Occipital lobe (tissue), 2 donors: ENCODE results near the gene UQCC2. TPM values are rescaled to one million over a fixed set of nuclear protein-coding genes. Genes with fewer than 3 reads are reported as not detected.

Source experiments
- DNase-seq: peaks from one replicate; lab custom pipeline; 2025; lab: John Stamatoyannopoulos, UW
- total RNA-seq: library from RNA; depleted of rRNA; stranded (reverse); fragments of >200 nt; gene quantifications from one replicate; pipeline ENCODE4 v1.2.3, GENCODE V29; 2014

UQCC2 gene
- total RNA-seq, 1 donor from 2014 or later = 15.8 TPM

- peak; percentile 59 for DNase-seq
Measured at GRCh38 chr6:33744001-33744848, 32.7 kb upstream of the UQCC2 start.

GRCh38 chr6:33742837-33743236 lies 31.3 kb upstream of the UQCC2 start:
- DNase-seq = no peak

GRCh38 chr6:33742092-33742491 lies 30.6 kb upstream of the UQCC2 start:
- no peak for DNase-seq

GRCh38 chr6:33740794-33741193 lies 29.3 kb upstream of the UQCC2 start:
- no peak for DNase-seq

- DNase-seq = no peak
Measured at GRCh38 chr6:33740204-33740608, 28.7 kb upstream of the UQCC2 start.

- DNase-seq = no peak
Measured at GRCh38 chr6:33739571-33739970, 28.1 kb upstream of the UQCC2 start.

GRCh38 chr6:33738879-33739278 lies 27.4 kb upstream of the UQCC2 start:
- DNase-seq = no peak

GRCh38 chr6:33738153-33738552 lies 26.7 kb upstream of the UQCC2 start:
- no peak for DNase-seq

- DNase-seq = no peak
Measured at GRCh38 chr6:33737267-33738026, 25.9 kb upstream of the UQCC2 start.

- no peak for DNase-seq
Measured at GRCh38 chr6:33735216-33735615, 23.7 kb upstream of the UQCC2 start.

GRCh38 chr6:33733709-33734007 lies 22.2 kb upstream of the UQCC2 start:
- DNase-seq = no peak

GRCh38 chr6:33732817-33733708 lies 21.6 kb upstream of the UQCC2 start:
- no peak for DNase-seq

GRCh38 chr6:33732385-33732784 lies 20.9 kb upstream of the UQCC2 start:
- DNase-seq = no peak

- no peak for DNase-seq
Measured at GRCh38 chr6:33731751-33732282, 20.3 kb upstream of the UQCC2 start.

- DNase-seq = no peak
Measured at GRCh38 chr6:33731035-33731434, 19.5 kb upstream of the UQCC2 start.

- DNase-seq = no peak
Measured at GRCh38 chr6:33730611-33731010, 19.1 kb upstream of the UQCC2 start.

- DNase-seq = no peak
Measured at GRCh38 chr6:33729059-33729458, 17.6 kb upstream of the UQCC2 start.

- no peak for DNase-seq
Measured at GRCh38 chr6:33728438-33728837, 16.9 kb upstream of the UQCC2 start.

- no peak for DNase-seq
Measured at GRCh38 chr6:33727932-33728331, 16.4 kb upstream of the UQCC2 start.

- DNase-seq = no peak
Measured at GRCh38 chr6:33727126-33727525, 15.6 kb upstream of the UQCC2 start.

- DNase-seq = no peak
Measured at GRCh38 chr6:33726696-33727095, 15.2 kb upstream of the UQCC2 start.
